LNCAP (cell line): ENCODE data around the gene GNG4.

Experiments
- CTCF ChIP-seq: fragments of 450-650 bp; IDR thresholded peaks from 2 replicates; pipeline ENCODE4 v1.5.1; 2017; ENCODE audit warnings: mild to moderate bottlenecking

The GNG4 gene

DNA sequence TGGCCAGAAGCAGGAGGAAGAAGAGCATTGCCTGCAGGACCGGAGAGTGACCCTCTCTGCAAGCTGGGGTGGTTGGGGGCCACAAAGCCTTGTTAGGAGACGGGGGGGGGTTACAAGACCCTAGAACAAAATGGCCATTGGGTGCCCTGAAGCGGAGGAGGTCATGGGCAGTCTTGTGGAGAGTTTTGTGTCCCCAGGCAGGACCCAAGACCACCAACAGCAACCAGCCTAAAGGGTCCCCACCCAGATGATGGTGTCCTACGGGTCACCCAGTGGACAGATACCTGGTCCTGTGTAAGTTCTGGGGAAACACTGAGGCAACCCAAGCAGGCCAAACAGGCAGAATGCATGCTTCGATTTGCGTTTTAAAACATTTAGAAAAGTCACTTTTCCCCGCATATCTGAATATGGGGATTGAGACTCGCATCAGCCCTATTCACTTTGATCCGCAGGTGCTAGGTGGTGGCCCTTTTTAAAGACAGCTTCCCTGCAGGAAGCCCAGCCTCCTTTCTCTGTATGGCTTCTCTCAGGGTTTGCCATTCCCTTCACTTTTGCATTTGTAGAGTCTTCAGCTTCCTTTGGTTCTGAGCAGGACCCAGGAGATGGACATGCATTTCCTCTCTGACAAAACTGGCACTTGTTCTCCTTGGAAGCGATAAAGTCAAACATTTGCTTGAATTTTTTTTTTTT lies 21.1 kb downstream of the GNG4 start:
- TF ChIP-seq CTCF, result no peak

DNA sequence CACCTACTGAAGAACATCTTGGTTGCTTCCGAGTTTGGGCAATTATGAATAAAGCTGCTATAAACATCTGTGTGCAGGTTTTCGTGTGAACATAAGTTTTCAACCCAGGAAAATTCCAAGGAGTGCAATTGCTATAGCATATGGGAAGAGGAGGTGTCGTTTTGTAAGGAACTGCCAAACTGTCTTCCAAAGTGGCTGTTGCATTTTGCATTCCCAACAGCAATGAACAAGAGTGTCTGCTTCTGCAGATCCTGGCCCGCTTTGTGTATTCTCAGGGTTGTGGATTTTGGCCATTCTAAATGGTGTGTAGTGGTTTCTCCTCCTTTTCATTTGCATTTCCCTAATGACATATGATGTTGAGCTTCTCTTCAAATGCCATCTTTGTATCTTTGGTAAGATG lies 23.8 kb downstream of the GNG4 start:
- no peak for TF ChIP-seq CTCF

GRCh38 chr1:235625340-235625739 lies 24.2 kb downstream of the GNG4 start:
- no peak for TF ChIP-seq CTCF

DNA sequence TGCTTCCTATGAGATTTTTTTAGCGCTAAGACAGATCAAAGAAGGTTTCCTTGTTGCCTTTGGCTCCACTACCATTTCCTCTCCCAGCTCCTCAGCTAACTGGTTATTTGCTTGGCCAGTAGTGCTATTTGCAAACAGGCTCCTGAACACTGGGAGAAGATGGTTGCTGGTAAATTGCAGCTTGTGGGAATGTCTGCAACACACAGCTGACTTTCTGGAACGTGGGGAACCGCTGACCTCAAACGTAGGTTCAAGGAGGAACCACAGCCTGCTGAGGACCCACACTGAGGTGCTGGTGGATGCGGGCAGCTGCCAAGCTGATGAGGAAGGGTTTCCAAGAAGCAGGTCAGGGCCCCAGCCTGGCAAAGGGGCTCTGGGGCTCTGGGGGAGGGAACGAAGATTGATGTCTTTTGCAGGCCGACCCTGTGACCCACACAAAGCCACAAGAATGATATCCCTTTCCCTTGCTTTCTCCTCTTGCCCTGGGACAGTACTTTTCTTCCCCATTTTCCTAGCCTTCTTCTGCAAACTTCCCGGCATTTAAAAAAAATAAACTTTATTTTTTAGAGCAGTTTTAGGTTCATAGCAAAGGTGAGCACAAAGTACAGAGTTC lies 24.8 kb downstream of the GNG4 start:
- TF ChIP-seq CTCF, result no peak

DNA sequence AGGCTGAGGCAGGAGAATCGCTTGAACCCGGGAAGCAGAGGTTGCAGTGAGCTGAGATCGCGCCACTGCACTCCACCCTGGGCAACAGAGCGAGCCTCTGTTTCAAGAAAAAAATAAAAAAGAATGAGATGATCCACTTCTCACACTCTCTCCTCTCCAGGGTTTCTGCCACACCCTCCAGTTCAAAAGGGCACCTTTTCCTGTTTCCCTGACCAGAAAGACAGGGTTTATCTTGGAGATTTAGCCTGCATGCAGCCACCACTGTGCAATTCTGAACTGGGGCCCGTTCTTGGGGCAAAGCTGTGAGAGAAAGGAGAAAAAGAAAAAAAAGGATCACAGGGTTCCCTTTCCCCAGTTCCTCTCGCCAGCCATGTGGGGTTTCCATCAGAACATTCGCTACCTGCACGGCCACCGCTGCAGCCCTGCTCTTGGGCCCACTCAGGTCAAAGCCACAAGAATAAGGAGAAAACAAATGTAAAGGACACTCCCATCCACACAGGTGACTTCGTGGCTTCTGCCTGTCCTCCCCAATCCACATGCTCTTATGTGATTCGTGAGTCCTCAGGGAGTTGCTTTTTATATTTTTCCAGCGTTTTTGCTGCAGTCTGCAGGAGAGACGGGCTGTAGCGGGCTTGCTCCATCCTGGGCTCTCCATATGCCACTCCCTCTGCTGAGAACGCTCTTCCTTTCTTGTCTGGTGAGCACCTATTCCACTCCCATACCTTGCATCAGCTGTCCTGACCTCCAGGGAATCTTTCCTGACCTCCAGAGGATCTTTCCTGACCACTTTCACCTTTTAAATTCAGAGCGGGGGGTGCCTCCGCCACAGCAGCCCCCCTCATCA lies 26.4 kb downstream of the GNG4 start:
- no peak for TF ChIP-seq CTCF

DNA sequence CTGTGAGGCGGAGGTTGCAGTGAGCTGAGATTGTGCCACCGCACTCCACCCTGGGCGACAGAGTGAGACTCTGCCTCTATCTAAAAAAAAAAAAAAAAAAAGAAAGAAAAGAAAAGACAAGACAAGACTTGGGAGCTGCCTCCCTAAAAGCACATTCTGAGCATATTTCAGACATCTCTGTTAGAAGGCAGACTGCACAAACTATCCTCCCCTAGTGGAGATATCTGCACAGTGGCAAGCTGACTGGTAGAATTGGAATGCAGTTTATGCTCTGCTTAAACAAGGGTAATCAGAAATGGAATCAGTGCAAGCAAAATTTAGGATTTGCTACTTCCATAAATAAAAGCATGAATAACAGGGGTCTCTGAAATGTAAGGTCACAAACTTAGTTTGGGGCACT lies 31.8 kb downstream of the GNG4 start:
- peak; percentile 16; the same call in 1 of the 2 replicates for TF ChIP-seq CTCF

- TF ChIP-seq CTCF, result no peak
Observed at GRCh38 chr1:235617140-235617539, 32.4 kb downstream of the GNG4 start.
